Mesendoderm (in vitro differentiated cells): Measurements from ENCODE around the gene CMTR1.

Experiments used
- DNase-seq: peaks from one replicate; pipeline ENCODE4 v3.0.0; 2013
- H2AK5ac ChIP-seq: 2 replicates; pipeline ENCODE4 v1.6.1; 2013; ENCODE audit warnings: low read length, inconsistent platforms
- H2BK120ac ChIP-seq: 2 replicates; pipeline ENCODE4 v1.6.1; 2013; ENCODE audit warnings: low read depth, mild to moderate bottlenecking, low read length, moderate library complexity, mixed read lengths
- H2BK15ac ChIP-seq: replicated peaks from 2 replicates; pipeline ENCODE4 v1.6.1; 2013; ENCODE audit warnings: low read depth, mild to moderate bottlenecking, moderate library complexity
- H2BK5ac ChIP-seq: 2 replicates; pipeline ENCODE4 v1.6.1; 2013; ENCODE audit warnings: low read length, inconsistent platforms
- H3K18ac ChIP-seq: 2 replicates; pipeline ENCODE4 v1.6.1; 2013; ENCODE audit warnings: mild to moderate bottlenecking, low read length, mixed read lengths
- H3K23ac ChIP-seq: one replicate; pipeline ENCODE4 v1.6.1; 2013; ENCODE audit warnings: low read length
- H3K27ac ChIP-seq: 2 replicates; pipeline ENCODE4 v1.5.1; 2013; ENCODE audit warnings: low read depth, mild to moderate bottlenecking, inconsistent platforms, low read length, moderate library complexity
- H3K27me3 ChIP-seq: 2 replicates; pipeline ENCODE4 v1.6.1; 2013; ENCODE audit warnings: low read length, control low read depth, mild to moderate bottlenecking, inconsistent platforms; ENCODE audit not compliant: insufficient read depth, poor library complexity
- H3K36me3 ChIP-seq: 2 replicates; pipeline ENCODE4 v1.6.1; 2013; ENCODE audit warnings: low read length, inconsistent platforms; ENCODE audit not compliant: control insufficient read depth, insufficient read depth
- H3K4ac ChIP-seq: one replicate; pipeline ENCODE4 v1.6.1; 2013; ENCODE audit warnings: low read depth, mild to moderate bottlenecking, low read length, moderate library complexity
- H3K4me1 ChIP-seq: 2 replicates; pipeline ENCODE4 v1.6.1; 2013; ENCODE audit warnings: low read depth, low read length, inconsistent platforms; ENCODE audit not compliant: control insufficient read depth
- H3K4me2 ChIP-seq: 2 replicates; pipeline ENCODE4 v1.6.1; 2013; ENCODE audit warnings: low read length
- H3K4me3 ChIP-seq: 2 replicates; pipeline ENCODE4 v1.5.1; 2013; ENCODE audit warnings: mild to moderate bottlenecking, low read length
- H3K56ac ChIP-seq: one replicate; pipeline ENCODE4 v1.6.1; 2013; ENCODE audit warnings: low read length
- H3K79me1 ChIP-seq: 2 replicates; pipeline ENCODE4 v1.6.1; 2013; ENCODE audit warnings: low read length, inconsistent platforms
- H3K79me2 ChIP-seq: 2 replicates; pipeline ENCODE4 v1.6.1; 2013; ENCODE audit warnings: mild to moderate bottlenecking, low read length; ENCODE audit not compliant: control insufficient read depth, insufficient read depth
- H3K9ac ChIP-seq: 2 replicates; pipeline ENCODE4 v1.6.1; 2013; ENCODE audit warnings: low read length, inconsistent platforms
- H4K5ac ChIP-seq: one replicate; pipeline ENCODE4 v1.6.1; 2013; ENCODE audit warnings: low read length
- H4K8ac ChIP-seq: one replicate; pipeline ENCODE4 v1.6.1; 2013; ENCODE audit warnings: low read depth, mild to moderate bottlenecking, control low read depth, low read length, moderate library complexity
- WGBS: extraction: QIAGEN DNeasy Blood & Tissue Kit; methylation state at CpG from one replicate; pipeline ENCODE4 v1.1.7; 2013; ENCODE audit warnings: low lambda C conversion rate, missing lambda C conversion rate; ENCODE audit not compliant: insufficient coverage; ENCODE audit errors: extremely low coverage; 5-methylcytosine and 5-hydroxymethylcytosine counted together

CMTR1 gene

GRCh38 chr6:37502703-37503291 lies 69.8 kb downstream of the CMTR1 start:
- no peak overlapping the region for H3K18ac ChIP-seq
- no peak for DNase-seq
- no peak overlapping the region for H3K9ac ChIP-seq
- H4K8ac ChIP-seq, result no peak overlapping the region
- H3K27ac ChIP-seq, result no peak overlapping the region
- no peak overlapping the region for H3K4ac ChIP-seq
- H3K4me3 ChIP-seq, result no peak overlapping the region
- peaks cover 3% of the 10 kb centered on the region for H3K4me1 ChIP-seq
- H2BK15ac ChIP-seq, result no peak overlapping the region
- H2AK5ac ChIP-seq, result no peak overlapping the region
- no peak overlapping the region for H2BK5ac ChIP-seq
- H3K23ac ChIP-seq, result no peak overlapping the region
- H4K5ac ChIP-seq, result no peak overlapping the region
- H3K56ac ChIP-seq, result no peak overlapping the region
- H3K79me1 ChIP-seq, result no peaks in the 10 kb centered on the region
- H3K27me3 ChIP-seq, result no peaks in the 10 kb centered on the region
- H2BK120ac ChIP-seq, result no peak overlapping the region
- no peak overlapping the region for H3K4me2 ChIP-seq
- H3K79me2 ChIP-seq, result no peaks in the 10 kb centered on the region
- no CpG with 5 or more reads among the region's 7 CpGs for WGBS
- no peaks in the 10 kb centered on the region for H3K36me3 ChIP-seq

DNA sequence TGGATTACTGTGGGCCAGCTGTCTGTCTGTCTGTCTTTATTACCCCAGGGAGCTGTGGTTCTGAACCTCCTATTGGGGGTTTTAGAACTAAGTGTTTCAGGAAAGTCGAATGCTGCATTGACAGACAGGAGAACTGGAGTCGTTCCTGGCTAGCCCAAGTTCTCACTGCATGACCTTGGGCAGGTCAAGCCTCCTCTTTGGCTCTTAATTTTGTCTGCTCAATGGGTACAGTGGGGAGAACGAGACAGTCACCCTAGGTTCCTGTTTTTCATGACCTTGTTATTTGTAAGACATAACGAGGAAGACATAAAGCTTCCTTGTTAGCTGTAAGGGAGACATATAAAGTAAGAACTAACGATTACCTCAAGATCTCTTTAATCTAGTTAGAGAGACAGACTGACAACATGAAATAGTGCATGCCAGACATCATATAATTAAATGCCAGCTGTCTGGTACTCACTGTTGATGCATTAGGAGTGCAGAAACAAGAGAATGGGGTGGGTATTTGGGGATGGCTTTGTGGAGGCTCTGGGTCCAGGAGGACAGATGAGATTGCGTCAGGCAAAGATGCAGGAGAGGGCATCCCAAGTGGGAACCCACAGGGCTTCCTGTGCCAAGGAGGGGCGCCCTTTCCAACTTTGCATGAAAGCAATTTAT lies 70.4 kb downstream of the CMTR1 start:
- Histone ChIP-seq H4K5ac (no peak overlapping the region), H3K36me3 (no peaks in the 10 kb centered on the region), H3K23ac (no peak overlapping the region), H4K8ac (no peak overlapping the region), H2BK120ac (no peak overlapping the region), H3K18ac (no peak overlapping the region), H2BK15ac (no peak overlapping the region), H3K9ac (no peak overlapping the region), H3K79me2 (no peaks in the 10 kb centered on the region), H2BK5ac (no peak overlapping the region), H2AK5ac (no peak overlapping the region), H3K27ac (no peak overlapping the region), H3K4me2 (no peak overlapping the region), H3K79me1 (no peaks in the 10 kb centered on the region), H3K4me3 (no peak overlapping the region), H3K4ac (no peak overlapping the region), H3K27me3 (no peaks in the 10 kb centered on the region), H3K56ac (no peak overlapping the region), H3K4me1 (peaks cover 3% of the 10 kb centered on the region)
- WGBS, result no CpG with 5 or more reads among the region's 7 CpGs
- DNase-seq, result no peak

DNA sequence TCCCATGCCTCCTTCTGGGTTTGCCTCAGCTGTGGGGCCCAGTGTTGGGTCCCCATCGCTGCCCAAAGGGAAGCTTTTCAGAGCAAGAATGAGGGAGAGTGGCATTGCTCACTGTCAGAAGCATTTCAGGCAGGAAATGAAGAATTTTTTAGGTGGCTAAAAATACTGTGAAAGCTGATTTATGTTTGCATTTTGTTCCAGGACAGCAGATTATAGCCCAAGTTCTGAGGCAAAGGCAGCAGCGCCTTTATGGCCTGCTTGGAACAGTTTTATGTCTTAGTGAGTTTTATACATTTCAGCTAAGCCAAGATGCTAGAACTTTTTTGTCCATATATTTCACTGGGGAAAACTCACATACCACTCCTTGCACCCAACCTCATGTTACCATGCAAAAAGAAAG lies 71.0 kb downstream of the CMTR1 start:
- Histone ChIP-seq H4K8ac (no peak overlapping the region), H2BK120ac (no peak overlapping the region), H2BK5ac (no peak overlapping the region), H3K27ac (no peak overlapping the region), H3K56ac (no peak overlapping the region), H3K23ac (no peak overlapping the region), H4K5ac (no peak overlapping the region), H3K18ac (no peak overlapping the region), H3K9ac (no peak overlapping the region), H2AK5ac (no peak overlapping the region), H3K79me2 (no peaks in the 10 kb centered on the region), H3K79me1 (no peaks in the 10 kb centered on the region), H3K4me3 (no peak overlapping the region), H3K4me2 (no peak overlapping the region), H3K36me3 (no peaks in the 10 kb centered on the region), H2BK15ac (no peak overlapping the region), H3K4me1 (peaks cover under 1% of the 10 kb centered on the region), H3K4ac (no peak overlapping the region), H3K27me3 (no peaks in the 10 kb centered on the region)
- WGBS, result no CpG with 5 or more reads among the region's 2 CpGs
- DNase-seq, result no peak

GRCh38 chr6:37506479-37506878 lies 73.5 kb downstream of the CMTR1 start:
- H3K4me2 ChIP-seq, result no peak overlapping the region
- H2BK5ac ChIP-seq, result no peak overlapping the region
- no peak overlapping the region for H3K27ac ChIP-seq
- H2BK15ac ChIP-seq, result no peak overlapping the region
- no CpG with 5 or more reads among the region's 4 CpGs for WGBS
- H3K23ac ChIP-seq, result no peak overlapping the region
- no peak for DNase-seq
- H2AK5ac ChIP-seq, result no peak overlapping the region
- no peak overlapping the region for H4K5ac ChIP-seq
- no peak overlapping the region for H3K18ac ChIP-seq
- no peak overlapping the region for H3K9ac ChIP-seq
- H3K79me1 ChIP-seq, result no peaks in the 10 kb centered on the region
- H2BK120ac ChIP-seq, result no peak overlapping the region
- no peak overlapping the region for H3K56ac ChIP-seq
- H3K4ac ChIP-seq, result no peak overlapping the region
- H3K27me3 ChIP-seq, result no peaks in the 10 kb centered on the region
- H3K79me2 ChIP-seq, result no peaks in the 10 kb centered on the region
- no peak overlapping the region for H4K8ac ChIP-seq
- H3K4me3 ChIP-seq, result no peak overlapping the region
- H3K4me1 ChIP-seq, result no peaks in the 10 kb centered on the region
- H3K36me3 ChIP-seq, result no peaks in the 10 kb centered on the region

- no CpG with 5 or more reads among the region's 5 CpGs for WGBS
- peak; percentile 45 for DNase-seq
- no peak overlapping the region for H3K4ac ChIP-seq
Measured at GRCh38 chr6:37507077-37507476, 74.1 kb downstream of the CMTR1 start.

More at GRCh38 chr6:37507077-37507476, 74.1 kb downstream of the CMTR1 start:
- Histone ChIP-seq H3K79me2 (no peaks in the 10 kb centered on the region), H3K4me1 (no peaks in the 10 kb centered on the region), H3K27ac (no peak overlapping the region), H2BK5ac (no peak overlapping the region), H3K9ac (no peak overlapping the region), H3K56ac (no peak overlapping the region), H4K5ac (no peak overlapping the region), H3K27me3 (no peaks in the 10 kb centered on the region), H4K8ac (no peak overlapping the region), H2BK15ac (no peak overlapping the region), H2BK120ac (no peak overlapping the region), H3K36me3 (no peaks in the 10 kb centered on the region), H3K23ac (no peak overlapping the region), H2AK5ac (no peak overlapping the region), H3K4me2 (no peak overlapping the region), H3K79me1 (no peaks in the 10 kb centered on the region), H3K4me3 (no peak overlapping the region), H3K18ac (no peak overlapping the region)
